WTC11 (cell line): ENCODE measurements around the gene ODAD3.

Experiments
- ATF6 ChIP-seq: sonication (generic); formaldehyde crosslinking; IDR thresholded peaks from 2 replicates; pipeline ENCODE4 v1.8.1; 2023; ENCODE audit warnings: mild to moderate bottlenecking, missing genetic modification reagents
- CTCF ChIP-seq: fragments of 200-600 bp; IDR thresholded peaks from 2 replicates; pipeline ENCODE4 v1.8.0; 2022; ENCODE audit warnings: antibody characterized with exemption
- ESRRA ChIP-seq: sonication (generic); formaldehyde crosslinking; IDR thresholded peaks from 2 replicates; pipeline ENCODE4 v1.8.1; 2022; ENCODE audit warnings: mild to moderate bottlenecking, missing genetic modification reagents, borderline replicate concordance
- GABPB1 ChIP-seq: sonication (generic); formaldehyde crosslinking; IDR thresholded peaks from 2 replicates; pipeline ENCODE4 v1.8.1; 2023; ENCODE audit warnings: mild to moderate bottlenecking, missing genetic modification reagents
- IRF1 ChIP-seq: sonication (generic); formaldehyde crosslinking; IDR thresholded peaks from 2 replicates; pipeline ENCODE4 v1.8.0; 2023; ENCODE audit warnings: missing genetic modification reagents
- KAT7 ChIP-seq: sonication (generic); formaldehyde crosslinking; IDR thresholded peaks from 2 replicates; pipeline ENCODE4 v1.8.1; 2023; ENCODE audit warnings: missing genetic modification reagents, mild to moderate bottlenecking, borderline replicate concordance
- NFE2L1 ChIP-seq: sonication (generic); formaldehyde crosslinking; IDR thresholded peaks from 2 replicates; pipeline ENCODE4 v1.8.1; 2023; ENCODE audit warnings: missing genetic modification reagents
- NR3C1 ChIP-seq: sonication (generic); formaldehyde crosslinking; conservative IDR thresholded peaks from 2 replicates; pipeline ENCODE4 v1.8.1; 2023; ENCODE audit warnings: low read depth, mild to moderate bottlenecking, missing genetic modification reagents
- SMAD3 ChIP-seq: sonication (generic); formaldehyde crosslinking; IDR thresholded peaks from 2 replicates; pipeline ENCODE4 v1.8.0; 2022; ENCODE audit warnings: missing genetic modification reagents, mild to moderate bottlenecking, borderline replicate concordance
- TCF7 ChIP-seq: sonication (generic); formaldehyde crosslinking; IDR thresholded peaks from 2 replicates; pipeline ENCODE4 v1.8.0; 2022; ENCODE audit warnings: mild to moderate bottlenecking, low read depth, missing genetic modification reagents, moderate library complexity
- TEAD4 ChIP-seq: sonication (generic); formaldehyde crosslinking; IDR thresholded peaks from 2 replicates; pipeline ENCODE4 v1.8.0; 2022; ENCODE audit warnings: mild to moderate bottlenecking, missing genetic modification reagents

GRCh38 chr19:11463391-11463790, 28.5 kb upstream of the ODAD3 start:
- TF ChIP-seq CTCF: no peak
- TF ChIP-seq ATF6 (CRISPR knock-in tag): no peak
- no peak for TF ChIP-seq KAT7 (CRISPR knock-in tag)
- TF ChIP-seq NR3C1 (CRISPR knock-in tag): no peak
- TF ChIP-seq GABPB1 (CRISPR knock-in tag): no peak
- TF ChIP-seq TEAD4 (CRISPR knock-in tag): no peak
- TF ChIP-seq SMAD3 (CRISPR knock-in tag): no peak
- no peak for TF ChIP-seq IRF1 (CRISPR knock-in tag)
- no peak for TF ChIP-seq ESRRA (CRISPR knock-in tag)
- TF ChIP-seq NFE2L1 (CRISPR knock-in tag): no peak
- TF ChIP-seq TCF7 (CRISPR knock-in tag): no peak
